ENCODE results near the gene SFT2D3.

SFT2D3 gene, protein sequence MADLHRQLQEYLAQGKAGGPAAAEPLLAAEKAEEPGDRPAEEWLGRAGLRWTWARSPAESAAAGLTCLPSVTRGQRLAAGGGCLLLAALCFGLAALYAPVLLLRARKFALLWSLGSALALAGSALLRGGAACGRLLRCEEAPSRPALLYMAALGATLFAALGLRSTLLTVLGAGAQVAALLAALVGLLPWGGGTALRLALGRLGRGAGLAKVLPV

GRCh38 chr2:127701193-127701650 is at the start of gene SFT2D3:
TSS of gene SFT2D3 (plus strand) at chr2:127701497. CDS start at chr2:127701529, 32 bp downstream.
- DNase-seq: peak; percentile 79 to 95

GRCh38 chr2:127651971-127652550 is 49.2 kb upstream of the SFT2D3 start:
- no peak for DNase-seq

DNA sequence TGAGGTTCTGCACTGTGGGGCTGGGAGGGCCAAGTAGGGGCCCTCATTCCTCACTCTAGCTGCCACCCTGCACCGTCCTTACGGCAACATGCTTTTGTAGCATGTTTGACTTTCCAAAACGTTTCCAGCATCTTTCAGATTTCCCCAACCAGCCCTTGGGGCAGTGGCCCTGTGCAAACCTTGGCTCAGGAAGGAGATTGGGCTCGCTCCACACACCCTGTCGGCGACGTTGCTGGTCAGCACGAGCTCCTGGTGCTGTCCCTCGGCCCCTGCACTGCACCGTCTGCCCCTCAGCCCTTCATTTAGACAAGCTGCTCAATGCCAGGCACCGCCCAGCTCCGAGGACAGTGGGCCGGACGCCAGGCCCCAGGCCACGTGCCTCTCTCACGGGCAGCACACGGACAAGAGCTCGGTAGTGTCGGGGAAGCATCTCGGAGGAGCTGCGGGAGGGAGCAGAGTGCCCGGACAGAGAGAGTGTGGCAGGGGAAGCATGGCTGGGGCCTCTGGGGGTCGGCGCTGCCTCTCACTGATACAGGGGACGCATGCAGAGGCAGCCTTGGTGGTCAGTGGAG is 48.4 kb upstream of the SFT2D3 start:
- no peak for DNase-seq

DNA sequence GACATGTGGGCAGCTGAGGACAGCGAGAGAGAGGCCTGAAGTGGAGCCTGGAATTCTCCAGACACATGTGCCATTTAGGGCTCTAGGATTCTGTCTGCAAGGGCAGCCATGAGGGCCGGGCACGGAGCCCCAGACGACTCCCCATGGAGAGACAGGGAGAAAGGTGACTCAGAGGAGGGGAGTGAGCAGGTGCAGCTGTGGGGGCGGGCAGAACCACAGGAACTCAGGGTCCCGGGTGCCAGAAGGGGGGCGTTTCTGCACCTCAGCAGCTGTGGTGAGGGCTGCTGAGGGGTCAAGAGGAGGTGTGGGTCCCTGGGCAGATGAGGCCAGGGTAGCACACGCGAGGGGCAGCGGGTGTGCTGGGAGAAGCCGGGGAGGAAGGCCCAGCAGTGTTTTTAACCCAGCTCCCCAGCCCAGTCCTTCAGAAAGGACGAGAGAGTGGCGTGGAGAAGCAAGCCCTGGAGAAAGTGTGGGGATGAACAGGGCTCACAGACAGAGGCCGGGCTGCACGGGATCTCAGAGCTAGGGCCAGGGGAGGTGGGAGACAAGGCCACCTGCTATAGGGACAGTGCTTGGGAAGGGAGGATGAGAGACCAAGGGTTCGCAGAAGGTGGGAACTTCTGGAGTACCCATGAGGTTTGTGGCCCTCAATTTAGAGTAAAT is 47.7 kb upstream of the SFT2D3 start:
- DNase-seq: no peak

GRCh38 chr2:127654084-127654837 is 47.0 kb upstream of the SFT2D3 start:
- DNase-seq: no peak

DNA sequence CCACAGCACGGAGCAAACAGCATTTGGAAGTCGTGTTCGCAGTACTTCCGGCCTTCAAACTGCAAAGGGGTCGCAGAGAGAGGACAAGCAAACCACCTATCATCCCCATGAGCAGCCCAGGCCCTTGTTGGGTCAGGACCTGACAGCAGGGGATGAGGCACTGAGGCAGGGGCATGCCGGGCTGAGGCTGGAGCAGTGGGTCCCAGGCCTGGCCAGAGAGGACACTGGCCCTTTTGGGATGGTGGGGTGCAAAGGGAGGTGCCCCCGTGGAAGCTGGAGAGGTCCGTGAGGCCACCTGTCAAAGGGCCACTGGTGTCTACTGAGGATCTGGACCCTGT is 46.5 kb upstream of the SFT2D3 start:
- no peak for DNase-seq

- DNase-seq: no peak
Observed at GRCh38 chr2:127655209-127656073, 45.9 kb upstream of the SFT2D3 start.

DNA sequence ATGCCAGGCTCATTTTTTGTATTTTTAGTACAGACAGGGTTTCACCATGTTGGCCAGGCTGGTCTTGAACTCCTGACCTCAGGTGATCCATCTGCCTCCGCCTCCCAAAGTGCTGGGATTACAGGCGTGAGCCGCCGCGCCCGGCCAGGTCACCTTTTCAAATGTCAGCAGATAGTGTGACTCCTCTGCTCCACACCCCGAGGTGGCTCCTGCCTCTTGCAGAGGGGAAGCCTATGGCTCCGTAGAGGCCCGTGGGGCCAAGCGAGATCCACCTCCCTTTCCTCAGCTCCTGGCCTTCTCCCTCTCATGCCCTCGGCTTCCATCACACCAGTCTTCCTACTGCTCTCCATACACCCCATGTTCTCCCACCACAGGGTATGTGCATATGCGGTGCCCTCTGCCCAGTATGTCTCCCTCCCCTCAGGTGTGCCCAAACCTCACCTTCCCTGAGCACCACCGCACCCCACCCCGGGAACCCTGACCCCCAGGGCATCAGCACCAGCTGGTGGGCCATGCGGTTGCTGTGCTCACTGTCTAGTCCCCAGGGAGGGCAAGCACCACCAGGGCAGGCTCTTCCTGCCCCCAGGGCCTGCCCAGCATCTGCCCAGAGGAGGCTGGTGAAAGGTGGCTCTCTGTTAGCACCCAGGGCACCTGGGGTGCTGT is 44.6 kb upstream of the SFT2D3 start:
- no peak for DNase-seq

- no peak for DNase-seq
Observed at GRCh38 chr2:127657232-127657595, 44.1 kb upstream of the SFT2D3 start.

DNA sequence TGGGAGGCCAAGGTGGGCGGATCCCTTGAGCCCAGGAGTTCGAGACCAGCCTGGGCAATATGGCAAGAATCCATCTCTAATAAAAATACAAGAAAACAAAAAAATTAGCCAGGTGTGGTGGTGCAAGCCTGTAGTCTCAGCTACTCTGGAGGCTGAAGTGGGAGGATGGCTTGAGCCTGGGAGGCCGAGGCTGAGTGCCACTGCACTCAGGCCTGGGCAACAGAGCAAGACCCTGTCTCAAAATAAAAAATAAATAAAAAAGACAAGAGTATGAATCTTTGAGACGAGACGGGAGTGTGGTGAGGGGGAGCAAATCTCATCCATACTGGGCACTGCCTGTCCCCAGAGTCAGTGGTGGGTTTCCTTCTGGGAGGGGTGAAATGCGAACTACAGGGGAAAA is 43.2 kb upstream of the SFT2D3 start:
- no peak for DNase-seq

GRCh38 chr2:127658641-127659407 is 42.5 kb upstream of the SFT2D3 start:
- DNase-seq: no peak

DNA sequence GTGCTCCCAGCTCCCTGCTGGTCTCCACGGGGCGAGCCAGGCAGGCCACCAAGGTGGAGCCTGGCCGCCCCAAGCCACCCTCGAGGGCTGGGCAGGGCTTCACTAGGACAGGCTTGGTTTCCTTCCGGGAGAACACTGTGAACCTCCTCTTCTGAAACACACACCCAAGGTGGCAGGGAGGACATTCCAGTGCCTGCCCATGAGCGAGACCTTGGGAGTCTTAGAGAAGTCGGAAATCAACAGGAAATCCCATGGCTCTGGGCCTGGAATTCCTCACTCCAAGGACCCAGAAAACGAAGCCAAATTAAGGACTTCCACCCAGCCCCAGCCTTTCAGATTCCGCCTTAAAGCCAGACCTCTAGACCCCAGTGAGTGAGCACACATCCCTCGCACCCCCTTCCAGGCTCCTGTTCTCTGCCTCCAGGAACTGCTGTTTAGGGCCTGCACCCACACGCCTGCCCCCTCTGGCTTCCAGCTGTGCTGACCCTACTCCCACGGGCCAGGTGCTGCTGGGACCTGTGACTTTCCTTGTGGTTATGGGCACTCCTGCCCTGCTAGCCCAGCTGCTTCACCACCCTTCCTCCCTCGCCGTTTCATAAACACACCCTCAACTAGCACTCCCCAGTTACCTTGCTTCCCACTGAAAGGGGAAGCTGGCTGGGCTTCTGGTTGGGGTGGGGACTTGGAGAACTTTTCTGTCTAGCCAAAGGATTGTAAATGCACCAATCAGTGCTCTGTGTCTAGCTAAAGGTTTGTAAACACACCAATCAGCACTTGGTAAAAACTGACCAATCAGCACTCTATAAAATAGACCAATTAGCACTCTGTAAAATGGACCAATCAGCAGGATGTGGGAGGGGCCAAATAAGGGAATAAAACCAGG is 41.6 kb upstream of the SFT2D3 start:
- no peak for DNase-seq

GRCh38 chr2:127660291-127660578 is 41.1 kb upstream of the SFT2D3 start:
- DNase-seq: no peak

- DNase-seq: no peak
Observed at GRCh38 chr2:127661072-127661649, 40.1 kb upstream of the SFT2D3 start.

DNA sequence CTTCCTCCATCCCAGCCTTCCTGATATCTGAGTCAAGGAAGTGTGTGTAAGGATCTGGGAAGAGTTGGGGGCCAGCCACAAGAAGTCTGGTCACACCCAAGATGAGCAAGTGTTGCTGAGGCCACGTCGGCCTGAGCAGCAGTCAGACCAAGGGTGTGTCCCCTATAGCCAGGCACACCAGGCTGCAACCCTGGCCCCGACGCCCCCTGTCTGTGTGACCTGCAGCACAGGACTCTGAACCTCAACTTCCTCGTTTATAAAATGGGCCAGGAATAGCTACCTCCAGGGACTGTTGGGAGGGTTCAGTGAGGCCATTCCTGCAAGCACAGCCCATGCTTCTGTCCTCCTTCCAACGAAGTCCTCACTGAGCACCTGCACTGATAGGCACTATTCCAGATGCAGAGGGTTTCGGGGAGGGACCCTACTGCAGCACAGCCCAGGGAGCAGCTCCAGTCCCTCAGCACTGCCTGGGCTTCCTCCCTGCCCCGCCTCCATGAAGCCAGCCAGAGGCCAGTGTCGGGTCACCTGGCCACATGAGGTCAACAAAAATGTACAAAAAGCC is 39.3 kb upstream of the SFT2D3 start:
- DNase-seq: no peak

DNA sequence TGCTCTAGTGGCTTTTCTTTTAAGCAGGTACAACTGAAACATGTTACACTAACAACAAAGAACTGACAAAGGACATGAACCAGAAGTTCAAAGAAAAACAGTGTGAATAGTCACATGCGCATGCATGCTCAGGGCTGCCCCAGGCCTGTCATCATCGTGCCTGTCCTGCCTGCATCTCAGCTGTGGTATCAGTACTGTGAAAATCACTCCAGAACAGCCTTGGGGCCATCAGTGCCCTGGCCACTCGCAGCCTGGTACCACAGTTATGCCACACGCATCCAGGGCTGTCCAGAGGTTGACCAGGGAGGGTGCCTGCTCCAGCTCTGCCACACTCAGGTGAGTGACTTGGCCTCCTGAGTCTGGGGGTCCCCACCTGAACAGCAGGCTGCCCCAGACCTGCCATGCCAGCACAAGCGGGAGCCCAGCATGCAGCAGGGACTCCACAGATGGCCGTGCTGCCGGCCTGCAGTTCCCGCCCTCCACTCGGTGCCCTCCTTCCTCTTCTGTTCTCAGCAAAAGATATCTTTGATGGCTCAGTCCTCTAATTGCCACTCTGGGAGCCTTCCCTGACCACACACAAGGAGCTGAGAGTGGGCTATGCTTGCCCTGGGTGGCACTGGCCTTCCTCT is 38.2 kb upstream of the SFT2D3 start:
- no peak for DNase-seq

DNA sequence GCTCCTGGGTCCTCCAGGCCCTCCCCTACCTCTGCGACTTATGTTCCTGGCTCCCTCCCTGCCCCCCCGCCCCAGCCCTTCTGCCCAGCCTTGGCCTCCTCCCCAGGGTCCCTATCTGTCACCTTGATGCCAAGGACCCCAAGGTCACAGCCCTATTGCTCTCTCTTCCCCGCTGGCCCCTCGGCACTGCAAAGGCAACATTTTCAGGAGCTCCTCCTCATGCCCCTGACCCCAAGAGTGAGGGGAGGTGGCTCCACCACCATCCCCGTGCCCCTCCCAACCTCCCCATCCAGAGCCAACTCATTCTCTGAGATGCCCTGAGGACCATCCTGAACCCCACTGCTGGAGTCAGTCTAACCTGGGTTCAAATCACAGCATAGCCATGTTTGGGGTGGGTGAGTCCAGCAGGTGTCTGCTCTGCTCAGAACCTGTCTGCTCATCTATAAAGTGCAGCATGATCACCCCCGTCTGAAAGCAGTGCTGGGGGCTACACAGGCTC is 37.7 kb upstream of the SFT2D3 start:
- DNase-seq: no peak

DNA sequence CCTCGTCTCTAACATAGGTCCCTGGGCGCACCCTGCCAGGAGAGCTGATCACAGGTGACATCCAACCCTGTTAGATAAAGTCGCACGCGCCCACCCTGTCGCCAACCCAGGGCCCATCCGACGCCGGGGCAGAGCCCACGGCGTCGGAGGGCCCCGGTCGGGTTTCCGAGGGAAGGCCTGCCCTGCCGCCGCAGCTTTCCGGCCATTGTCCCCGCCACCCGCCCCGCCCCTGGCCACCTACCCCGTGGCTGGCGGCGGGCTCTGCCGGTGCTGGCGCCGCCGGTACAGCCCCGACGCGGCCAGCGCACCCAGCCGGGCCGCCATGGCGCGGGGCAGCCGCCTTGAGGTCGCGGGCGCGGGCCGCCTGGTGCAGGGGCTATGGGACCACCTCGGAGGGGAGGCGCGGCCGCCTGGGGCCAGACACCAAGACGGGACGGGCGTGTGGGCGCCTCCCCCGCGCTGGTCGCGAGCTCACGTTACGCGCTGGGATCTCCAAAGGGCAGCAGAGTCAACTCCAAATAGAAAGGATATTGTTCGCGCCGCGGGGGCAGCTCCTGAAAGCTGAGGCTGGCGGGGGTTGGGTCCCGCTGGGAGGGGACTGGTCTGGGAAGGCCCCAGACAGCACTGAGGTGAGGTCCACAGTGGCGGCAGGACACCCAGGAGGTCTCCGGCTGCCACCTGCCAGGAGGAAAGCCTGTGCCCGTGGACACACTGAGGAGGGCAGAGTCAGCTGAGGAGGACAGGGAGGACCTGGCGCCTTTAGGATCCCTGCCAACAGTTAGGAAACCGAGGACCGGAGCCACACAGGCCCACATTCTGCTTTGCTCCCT is 37.0 kb upstream of the SFT2D3 start:
- no peak for DNase-seq
